HEK293 (cell line): Measurements from ENCODE around the gene ZDHHC11.

Experiments used
- CTCF ChIA-PET: fragments of 350-600 bp; formaldehyde crosslinking; extraction: SDS; loops from one replicate; lab custom pipeline; 2021; ENCODE audit warnings: antibody characterized with exemption; lab: Yijun Ruan, JAX
- POLR2A ChIA-PET: fragments of 300-600 bp; formaldehyde crosslinking; extraction: SDS; loops from one replicate; lab custom pipeline; 2020; ENCODE audit warnings: antibody characterized with exemption, inconsistent platforms; lab: Yijun Ruan, JAX
- H3K27ac ChIP-seq: fragments of 200-500 bp; sonication (Bioruptor generic); 2 replicates; pipeline ENCODE4 v1.5.1; 2014; ENCODE audit warnings: low read depth, low read length, control low read depth, inconsistent platforms; ENCODE audit errors: extremely low read depth
- H3K36me3 ChIP-seq, 2 experiments: fragments of 200-500 bp in 1 of 2; sonication (Bioruptor generic) in 1 of 2; 1 replicate in 1 of 2; 2 replicates in 1 of 2; pipeline ENCODE4 v1.5.1; 2014 to 2017; ENCODE audit warnings: inconsistent platforms in 2 of 2, low read length in 2 of 2; ENCODE audit not compliant: control insufficient read depth in 2 of 2, insufficient read depth in 1 of 2
- H3K4me1 ChIP-seq: fragments of 200-500 bp; sonication (Bioruptor generic); 2 replicates; pipeline ENCODE4 v1.5.1; 2014; ENCODE audit warnings: mild to moderate bottlenecking, low read length, inconsistent platforms; ENCODE audit not compliant: control insufficient read depth, insufficient read depth
- H3K4me3 ChIP-seq: 2 replicates; pipeline ENCODE4 v1.5.1; 2011; ENCODE audit warnings: low read depth, mild to moderate bottlenecking, control low read depth, low read length, moderate library complexity
- H3K9me3 ChIP-seq: fragments of 200-500 bp; sonication (Bioruptor generic); 2 replicates; pipeline ENCODE4 v1.5.1; 2014; ENCODE audit warnings: low read depth, low read length, inconsistent platforms; ENCODE audit not compliant: control insufficient read depth, insufficient read depth
- BCL11B ChIP-seq: fragments of 450-650 bp; formaldehyde crosslinking; IDR thresholded peaks from 2 replicates; pipeline ENCODE4 v1.5.1; 2016; ENCODE audit warnings: low read depth, missing biosample characterization, missing genetic modification characterization
- ELK4 ChIP-seq: IDR thresholded peaks from 2 replicates; pipeline ENCODE4 v1.6.1; 2011; ENCODE audit warnings: mild to moderate bottlenecking, low read depth, low read length, borderline replicate concordance
- MEIS1 ChIP-seq: sonication (generic); formaldehyde crosslinking; IDR thresholded peaks from 2 replicates; pipeline ENCODE4 v1.8.1; 2022; ENCODE audit warnings: missing genetic modification reagents, mild to moderate bottlenecking, borderline replicate concordance
- MZF1 ChIP-seq: fragments of 450-650 bp; formaldehyde crosslinking; IDR thresholded peaks from 2 replicates; pipeline ENCODE4 v1.5.1; 2017; ENCODE audit warnings: missing biosample characterization, missing genetic modification characterization, borderline replicate concordance
- OSR2 ChIP-seq: fragments of 450-650 bp; formaldehyde crosslinking; IDR thresholded peaks from 2 replicates; pipeline ENCODE4 v1.5.1; 2016; ENCODE audit warnings: missing biosample characterization, missing genetic modification characterization
- PBX3 ChIP-seq: sonication (generic); formaldehyde crosslinking; IDR thresholded peaks from 2 replicates; pipeline ENCODE4 v1.8.1; 2022; ENCODE audit warnings: mild to moderate bottlenecking, moderate library complexity, missing genetic modification reagents
- REPIN1 ChIP-seq: fragments of 450-650 bp; formaldehyde crosslinking; IDR thresholded peaks from 2 replicates; pipeline ENCODE4 v1.5.1; 2017; ENCODE audit warnings: missing biosample characterization, missing genetic modification characterization, low read depth
- YY1 ChIP-seq: fragments of 450-650 bp; formaldehyde crosslinking; IDR thresholded peaks from 2 replicates; pipeline ENCODE4 v1.5.1; 2018; ENCODE audit warnings: missing biosample characterization, missing genetic modification characterization
- ZBTB10 ChIP-seq: fragments of 450-650 bp; formaldehyde crosslinking; IDR thresholded peaks from 2 replicates; pipeline ENCODE4 v1.5.1; 2016; ENCODE audit warnings: missing biosample characterization, missing genetic modification characterization
- ZBTB11 ChIP-seq: fragments of 450-650 bp; formaldehyde crosslinking; conservative IDR thresholded peaks from 2 replicates; pipeline ENCODE4 v1.5.1; 2016; ENCODE audit warnings: low read depth, missing biosample characterization, missing genetic modification characterization
- ZFP37 ChIP-seq: fragments of 450-650 bp; formaldehyde crosslinking; IDR thresholded peaks from 2 replicates; pipeline ENCODE4 v1.5.1; 2016; ENCODE audit warnings: missing biosample characterization, missing genetic modification characterization
- ZNF175 ChIP-seq: fragments of 450-650 bp; formaldehyde crosslinking; IDR thresholded peaks from 2 replicates; pipeline ENCODE4 v1.5.1; 2016; ENCODE audit warnings: missing biosample characterization, missing genetic modification characterization
- ZNF211 ChIP-seq: fragments of 450-650 bp; formaldehyde crosslinking; IDR thresholded peaks from 2 replicates; pipeline ENCODE4 v1.5.1; 2016; ENCODE audit warnings: low read depth, missing biosample characterization, missing genetic modification characterization
- ZNF37A ChIP-seq: fragments of 450-650 bp; IDR thresholded peaks from 2 replicates; pipeline ENCODE4 v1.5.1; 2018; ENCODE audit warnings: missing biosample characterization, missing genetic modification characterization
- ZNF394 ChIP-seq: fragments of 450-650 bp; formaldehyde crosslinking; IDR thresholded peaks from 2 replicates; pipeline ENCODE4 v1.5.1; 2016; ENCODE audit warnings: missing biosample characterization, missing genetic modification characterization, mild to moderate bottlenecking, moderate library complexity, borderline replicate concordance
- ZNF404 ChIP-seq: fragments of 450-650 bp; formaldehyde crosslinking; IDR thresholded peaks from 2 replicates; pipeline ENCODE4 v1.5.1; 2017; ENCODE audit warnings: missing biosample characterization, missing genetic modification characterization
- ZNF488 ChIP-seq: fragments of 450-650 bp; formaldehyde crosslinking; IDR thresholded peaks from 2 replicates; pipeline ENCODE4 v1.5.1; 2016; ENCODE audit warnings: missing biosample characterization, missing genetic modification characterization
- ZNF692 ChIP-seq: fragments of 450-650 bp; formaldehyde crosslinking; IDR thresholded peaks from 2 replicates; pipeline ENCODE4 v1.5.1; 2016; ENCODE audit warnings: missing biosample characterization, missing genetic modification characterization
- ZNF776 ChIP-seq: fragments of 450-650 bp; formaldehyde crosslinking; IDR thresholded peaks from 2 replicates; pipeline ENCODE4 v1.5.0; 2017; ENCODE audit warnings: missing biosample characterization, missing genetic modification characterization, borderline replicate concordance
- ZNF837 ChIP-seq: fragments of 450-650 bp; formaldehyde crosslinking; IDR thresholded peaks from 2 replicates; pipeline ENCODE4 v1.5.1; 2016; ENCODE audit warnings: missing biosample characterization, missing genetic modification characterization
- ZSCAN30 ChIP-seq: fragments of 450-650 bp; IDR thresholded peaks from 2 replicates; pipeline ENCODE4 v1.5.1; 2018; ENCODE audit warnings: missing biosample characterization, mild to moderate bottlenecking, missing genetic modification characterization, moderate library complexity

The ZDHHC11 gene

GRCh38 chr5:757346-757930, 93.3 kb downstream of the ZDHHC11 start (continued):
- no peak for TF ChIP-seq ZBTB11
- TF ChIP-seq ZNF175, result no peak
- no peak for TF ChIP-seq ELK4
- no peak for TF ChIP-seq ZNF837 (tag by site-specific recombination)
- no peak for TF ChIP-seq ZNF692 (tag by site-specific recombination)

GRCh38 chr5:756865-757345, 93.9 kb downstream of the ZDHHC11 start:
- ChIA-PET POLR2A (no interaction called here), CTCF (no interaction called here)
- H3K4me1 ChIP-seq, result no peaks in the 10 kb centered on the region
- H3K4me3 ChIP-seq, result no peak overlapping the region
- H3K27ac ChIP-seq, result no peak overlapping the region
- TF ChIP-seq ZSCAN30, result no peak
- no peak for TF ChIP-seq ZFP37
- no peak for TF ChIP-seq MEIS1 (CRISPR knock-in tag)
- no peak for TF ChIP-seq ZBTB10 (tag by site-specific recombination)
- TF ChIP-seq ZNF394 (tag by site-specific recombination), result no peak
- TF ChIP-seq ZNF776 (tag by site-specific recombination), result no peak
- no peak for TF ChIP-seq YY1 (tag by site-specific recombination)
- TF ChIP-seq ZNF488 (tag by site-specific recombination), result no peak
- no peak for TF ChIP-seq ZNF404
- TF ChIP-seq ZNF211 (tag by site-specific recombination), result no peak
- no peak for TF ChIP-seq OSR2 (tag by site-specific recombination)
- no peak for TF ChIP-seq REPIN1 (tag by site-specific recombination)
- no peak for TF ChIP-seq BCL11B (tag by site-specific recombination)
- no peak for TF ChIP-seq PBX3 (CRISPR knock-in tag)
- TF ChIP-seq MZF1 (tag by site-specific recombination), result no peak
- no peak for TF ChIP-seq ZNF37A
- H3K36me3 ChIP-seq, result no peaks in the 10 kb centered on the region
- H3K9me3 ChIP-seq, result no peaks in the 10 kb centered on the region
